Ishikawa (cell line): Measurements from ENCODE around the gene GJA10.
A peak's percentile ranks its signal among the peaks of the same experiment; 100 is the strongest.

ENCODE experiments used
- CEBPB ChIP-seq: IDR thresholded peaks from 2 replicates; pipeline ENCODE4 v1.6.1; 2012
- CREB1 ChIP-seq: IDR thresholded peaks from 2 replicates; pipeline ENCODE4 v1.6.1; 2012; ENCODE audit warnings: low read depth
- EGR1 ChIP-seq: IDR thresholded peaks from 2 replicates; pipeline ENCODE4 v1.6.1; 2012
- EP300 ChIP-seq: IDR thresholded peaks from 2 replicates; pipeline ENCODE4 v1.6.1; 2012; ENCODE audit warnings: borderline replicate concordance
- FOXM1 ChIP-seq: IDR thresholded peaks from 2 replicates; pipeline ENCODE4 v1.6.1; 2012; ENCODE audit warnings: low read depth, borderline replicate concordance
- MAX ChIP-seq: IDR thresholded peaks from 2 replicates; pipeline ENCODE4 v1.6.1; 2012
- NFIC ChIP-seq: IDR thresholded peaks from 2 replicates; pipeline ENCODE4 v1.6.1; 2012
- RAD21 ChIP-seq: IDR thresholded peaks from 2 replicates; pipeline ENCODE4 v1.6.1; 2012; ENCODE audit warnings: low read depth
- TAF1 ChIP-seq: IDR thresholded peaks from 2 replicates; pipeline ENCODE4 v1.6.1; 2012; ENCODE audit warnings: low read depth, mild to moderate bottlenecking
- TCF12 ChIP-seq: IDR thresholded peaks from 2 replicates; pipeline ENCODE4 v1.6.1; 2012; ENCODE audit warnings: low read depth
- TEAD4 ChIP-seq: IDR thresholded peaks from 2 replicates; pipeline ENCODE4 v1.6.1; 2012
- USF1 ChIP-seq: IDR thresholded peaks from 2 replicates; pipeline ENCODE4 v1.6.1; 2012
- YY1 ChIP-seq: IDR thresholded peaks from 2 replicates; pipeline ENCODE4 v1.6.1; 2012; ENCODE audit warnings: low read depth
- ZBTB7A ChIP-seq: IDR thresholded peaks from 2 replicates; pipeline ENCODE4 v1.6.1; 2012; ENCODE audit warnings: low read depth
- TF ChIP-seq, protein P1 (sequence below): IDR thresholded peaks from 2 replicates; pipeline ENCODE4 v1.6.1; 2012; ENCODE audit warnings: low read depth, mild to moderate bottlenecking

The GJA10 gene

DNA sequence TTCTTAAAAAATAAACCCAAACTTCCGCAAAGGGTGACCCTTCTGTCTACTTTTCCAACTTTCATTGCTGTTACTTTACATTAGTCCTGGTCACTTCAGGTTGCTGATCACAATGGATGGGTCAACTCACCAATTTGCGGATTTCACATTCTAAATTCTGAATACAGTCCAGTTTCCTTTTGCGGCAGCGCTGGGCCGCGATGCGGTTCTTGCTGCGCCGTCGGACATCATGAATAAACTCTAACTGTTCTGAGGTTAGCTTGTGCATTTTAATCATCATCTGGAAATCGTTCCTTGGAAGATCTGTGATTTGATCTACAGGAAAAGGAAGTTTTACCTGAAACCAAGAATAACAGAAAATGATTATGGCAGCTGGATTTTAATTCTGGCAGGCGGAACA, 43.7 kb downstream of the GJA10 start:
- TF ChIP-seq RAD21 (no peak), TCF12 (no peak), MAX (no peak), USF1 (no peak), ZBTB7A (no peak), CREB1 (no peak), TEAD4 (no peak), EGR1 (no peak), TAF1 (no peak)
- TF ChIP-seq, protein P1, sequence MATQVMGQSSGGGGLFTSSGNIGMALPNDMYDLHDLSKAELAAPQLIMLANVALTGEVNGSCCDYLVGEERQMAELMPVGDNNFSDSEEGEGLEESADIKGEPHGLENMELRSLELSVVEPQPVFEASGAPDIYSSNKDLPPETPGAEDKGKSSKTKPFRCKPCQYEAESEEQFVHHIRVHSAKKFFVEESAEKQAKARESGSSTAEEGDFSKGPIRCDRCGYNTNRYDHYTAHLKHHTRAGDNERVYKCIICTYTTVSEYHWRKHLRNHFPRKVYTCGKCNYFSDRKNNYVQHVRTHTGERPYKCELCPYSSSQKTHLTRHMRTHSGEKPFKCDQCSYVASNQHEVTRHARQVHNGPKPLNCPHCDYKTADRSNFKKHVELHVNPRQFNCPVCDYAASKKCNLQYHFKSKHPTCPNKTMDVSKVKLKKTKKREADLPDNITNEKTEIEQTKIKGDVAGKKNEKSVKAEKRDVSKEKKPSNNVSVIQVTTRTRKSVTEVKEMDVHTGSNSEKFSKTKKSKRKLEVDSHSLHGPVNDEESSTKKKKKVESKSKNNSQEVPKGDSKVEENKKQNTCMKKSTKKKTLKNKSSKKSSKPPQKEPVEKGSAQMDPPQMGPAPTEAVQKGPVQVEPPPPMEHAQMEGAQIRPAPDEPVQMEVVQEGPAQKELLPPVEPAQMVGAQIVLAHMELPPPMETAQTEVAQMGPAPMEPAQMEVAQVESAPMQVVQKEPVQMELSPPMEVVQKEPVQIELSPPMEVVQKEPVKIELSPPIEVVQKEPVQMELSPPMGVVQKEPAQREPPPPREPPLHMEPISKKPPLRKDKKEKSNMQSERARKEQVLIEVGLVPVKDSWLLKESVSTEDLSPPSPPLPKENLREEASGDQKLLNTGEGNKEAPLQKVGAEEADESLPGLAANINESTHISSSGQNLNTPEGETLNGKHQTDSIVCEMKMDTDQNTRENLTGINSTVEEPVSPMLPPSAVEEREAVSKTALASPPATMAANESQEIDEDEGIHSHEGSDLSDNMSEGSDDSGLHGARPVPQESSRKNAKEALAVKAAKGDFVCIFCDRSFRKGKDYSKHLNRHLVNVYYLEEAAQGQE = no peak

- TF ChIP-seq RAD21 (no peak), MAX (no peak), USF1 (no peak), YY1 (no peak), EP300 (no peak), CREB1 (no peak), EGR1 (no peak), TEAD4 (no peak), TAF1 (no peak), ZBTB7A (no peak)
- TF ChIP-seq, protein P1 = no peak
Measured at GRCh38 chr6:89939144-89939543, 44.9 kb downstream of the GJA10 start.

DNA sequence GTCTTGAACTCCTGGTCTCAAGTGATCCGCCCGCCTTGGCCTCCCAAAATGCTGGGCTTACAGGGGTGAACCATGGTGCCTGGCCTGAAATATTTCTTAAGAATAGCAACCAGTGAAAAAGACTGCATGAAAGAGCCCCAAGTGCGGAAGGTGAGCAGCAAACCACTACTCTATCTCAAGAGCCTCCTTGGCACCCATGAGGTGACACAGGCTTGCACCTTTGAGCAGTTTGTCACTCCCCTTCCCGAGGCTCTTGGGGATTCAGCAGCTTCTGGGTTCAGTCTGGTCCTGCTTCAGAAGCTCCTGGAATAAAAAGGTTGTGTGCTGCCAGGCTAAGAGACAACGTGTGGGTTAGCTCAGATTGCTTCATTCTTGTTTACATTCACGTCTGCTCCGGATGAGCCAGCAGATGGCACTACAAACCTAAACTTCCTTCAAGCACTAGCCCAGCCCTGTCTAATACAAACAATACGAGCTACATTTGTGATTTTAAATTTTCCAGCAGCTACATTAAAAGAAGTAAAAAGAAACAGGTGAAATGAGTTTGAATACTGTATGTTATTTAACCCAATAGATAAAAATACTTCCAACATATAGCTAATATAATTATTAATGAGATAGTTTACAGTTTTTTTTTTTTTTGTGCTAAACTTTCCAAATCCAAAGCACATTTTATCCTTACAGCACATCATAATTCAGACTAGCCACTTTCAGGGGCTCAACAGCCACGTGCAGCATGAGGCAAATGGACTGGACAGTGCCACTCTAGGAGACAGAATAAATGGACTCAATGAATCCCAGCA, 46.2 kb downstream of the GJA10 start:
- TF ChIP-seq RAD21 = peak; percentile 94
- no peak for TF ChIP-seq TCF12
- TF ChIP-seq CEBPB = peak; percentile 72
- TF ChIP-seq, protein P1 = no peak

DNA sequence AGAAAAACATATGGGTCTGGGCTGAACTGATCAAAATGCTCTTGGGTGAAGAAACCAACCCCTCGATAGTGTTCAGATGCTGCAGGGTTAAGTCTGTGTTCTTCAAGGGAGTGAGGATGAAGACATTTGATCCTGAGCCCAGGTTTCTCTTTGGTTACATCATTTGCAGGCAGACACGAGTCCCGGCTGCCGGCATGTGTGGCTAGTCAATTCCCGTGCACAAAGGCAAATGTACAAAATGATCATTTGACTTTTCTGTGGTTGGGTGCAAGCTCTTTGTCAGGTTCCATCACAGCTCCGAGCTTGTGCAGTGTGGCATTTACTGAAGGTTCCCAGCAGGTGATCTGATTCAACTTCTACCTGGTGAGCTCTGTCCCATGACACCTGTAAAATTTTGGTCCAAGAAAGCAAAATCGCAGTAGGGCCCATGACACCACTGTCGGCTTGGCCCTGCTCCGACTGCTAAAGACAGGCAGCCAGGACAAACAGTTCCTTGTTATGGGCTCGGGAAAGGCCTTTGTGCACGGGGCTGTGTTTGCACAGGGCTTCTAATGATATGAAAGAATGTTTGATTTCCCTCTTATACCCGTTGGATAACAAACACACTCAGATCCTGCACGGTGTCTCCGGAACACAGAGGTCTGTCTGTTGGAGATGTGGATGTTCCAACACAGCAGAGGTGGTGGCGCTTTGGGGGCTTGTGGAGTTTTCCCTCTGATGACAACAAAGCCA, 46.9 kb downstream of the GJA10 start:
- TF ChIP-seq NFIC (no peak), FOXM1 (no peak), RAD21 (no peak), TCF12 (no peak), TEAD4 (no peak), YY1 (no peak), EGR1 (no peak), USF1 (no peak)
